CD4-positive, alpha-beta memory T cell (primary cell): ENCODE data around the gene NR1H2. TPM values are rescaled to one million over a fixed set of nuclear protein-coding genes. Genes with fewer than 3 reads are reported as not detected.
"Not testable (repeated sequence)": the region's sequence is repeated elsewhere in the genome, so short reads cannot be mapped to it uniquely, and the experiment has no call there.

Source experiments
- CTCF ChIA-PET: fragments of 350-600 bp; sonication (Branson Sonifier 250); formaldehyde crosslinking; loops from one replicate; lab custom pipeline; 2021; ENCODE audit warnings: inconsistent platforms; ENCODE audit not compliant: partially characterized antibody; lab: Charles Lee
- POLR2A ChIA-PET: fragments of 350-600 bp; sonication (Branson Sonifier 250); formaldehyde crosslinking; loops from one replicate; lab custom pipeline; 2021; ENCODE audit not compliant: partially characterized antibody; lab: Charles Lee
- DNase-seq, 5 donors: peaks; one replicate each; pipeline versions ENCODE4 v3.0.0 to v3.0.0-alpha.2; 2020 to 2022; ENCODE audit warnings: mixed read lengths in 1 of 5
- H3K27ac ChIP-seq: one replicate; pipeline ENCODE4 v1.7.0; 2013; ENCODE audit warnings: low read depth, low read length
- H3K27me3 ChIP-seq: 2 replicates; pipeline ENCODE4 v1.7.0; 2013; ENCODE audit warnings: mild to moderate bottlenecking, low read length, moderate library complexity; ENCODE audit not compliant: insufficient read depth
- H3K36me3 ChIP-seq: 2 replicates; pipeline ENCODE4 v1.7.0; 2013; ENCODE audit warnings: mild to moderate bottlenecking, low read length, moderate library complexity; ENCODE audit not compliant: insufficient read depth
- H3K4me1 ChIP-seq: 2 replicates; pipeline ENCODE4 v1.7.0; 2013; ENCODE audit warnings: mild to moderate bottlenecking, low read length, moderate library complexity; ENCODE audit not compliant: insufficient read depth
- H3K4me3 ChIP-seq, 2 donors: one replicate each; pipeline ENCODE4 v1.7.0; 2013; ENCODE audit warnings: low read length in 2 of 2, mild to moderate bottlenecking in 1 of 2
- H3K9me3 ChIP-seq, 2 donors: one replicate each; pipeline ENCODE4 v1.7.0; 2013; ENCODE audit warnings: low read length in 2 of 2, control low read depth in 1 of 2; ENCODE audit not compliant: control insufficient read depth in 1 of 2
- H3K27ac Mint-ChIP-seq, 7 donors: one replicate each; pipeline ENCODE4 v1.8.0; 2020 to 2021; ENCODE audit warnings: mixed read lengths in 7 of 7, mild to moderate bottlenecking in 6 of 7, inconsistent platforms in 3 of 7, moderate library complexity in 3 of 7
- H3K27me3 Mint-ChIP-seq, 2 donors: one replicate each; pipeline ENCODE4 v1.8.0; 2020 to 2021; ENCODE audit warnings: mixed read lengths in 2 of 2
- H3K36me3 Mint-ChIP-seq, 2 donors: one replicate each; pipeline ENCODE4 v1.8.0; 2020 to 2021; ENCODE audit warnings: mixed read lengths in 2 of 2, inconsistent platforms in 1 of 2, mild to moderate bottlenecking in 1 of 2
- H3K4me1 Mint-ChIP-seq, 4 donors: one replicate each; pipeline ENCODE4 v1.8.0; 2020 to 2021; ENCODE audit warnings: mixed read lengths in 4 of 4, mild to moderate bottlenecking in 1 of 4
- H3K4me3 Mint-ChIP-seq, 8 donors: one replicate each; pipeline ENCODE4 v1.8.0; 2020 to 2021; ENCODE audit warnings: mixed read lengths in 8 of 8, mild to moderate bottlenecking in 7 of 8, moderate library complexity in 6 of 8, inconsistent platforms in 3 of 8
- H3K9me3 Mint-ChIP-seq, 8 donors: one replicate each; pipeline ENCODE4 v1.8.0; 2020 to 2021; ENCODE audit warnings: mixed read lengths in 8 of 8, mild to moderate bottlenecking in 5 of 8, inconsistent platforms in 3 of 8, moderate library complexity in 1 of 8
- intact Hi-C: fragments of 100-400 bp; cut with micrococcal nuclease; formaldehyde crosslinking; loops from one replicate; pipeline ENCODE4 v1.15.1; 2023
- polyA plus RNA-seq, 2 donors: library from polyadenylated mRNA; unstranded; fragments of 300-500 nt; fragmentation: Illumina TruSeq; gene quantifications; one replicate each; pipeline ENCODE4 v1.2.3, GENCODE V29; 2021
- total RNA-seq, 2 experiments: library from RNA; stranded (reverse); gene quantifications; one replicate each; pipeline ENCODE4 v1.2.3, GENCODE V29; 2021

Gene NR1H2
- total and polyA plus RNA-seq, 4 experiments from 2014 or later: 86.9 to 109 (median 95.6) TPM

DNA sequence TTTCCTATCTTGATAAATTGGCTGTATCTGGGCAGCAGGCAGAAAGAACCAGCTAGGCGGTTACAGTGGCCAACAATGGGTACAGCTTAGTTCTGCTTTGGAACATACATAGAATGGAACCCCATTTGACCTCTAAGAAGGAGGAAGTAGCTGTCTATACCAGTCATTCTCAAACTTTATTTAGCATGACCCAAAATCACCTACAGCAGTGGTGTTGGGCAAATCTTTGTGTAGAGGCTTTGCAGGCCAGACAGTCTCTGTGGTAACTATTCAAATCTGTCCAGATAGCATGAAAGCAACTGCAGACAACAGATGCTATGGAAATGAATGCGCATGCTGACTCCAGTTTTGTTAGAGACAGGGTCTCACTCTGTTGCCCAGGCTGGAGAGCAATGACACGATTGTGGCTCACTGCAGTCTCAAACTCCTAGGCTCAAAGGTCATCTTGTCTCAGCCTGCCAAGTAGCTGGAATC lies 35.1 kb upstream of the NR1H2 start:
- peaks cover 0 to 14% (median 6%) of the 10 kb centered on the region in 8 donors for H3K9me3 Mint-ChIP-seq
- ChIA-PET POLR2A (no interaction called here), CTCF (no interaction called here)
- no peaks in the 10 kb centered on the region for H3K27me3 ChIP-seq
- no peak overlapping the region for H3K4me3 Mint-ChIP-seq
- no peak overlapping the region for H3K4me3 ChIP-seq
- intact Hi-C loops: no loop called here
- no peaks in the 10 kb centered on the region for H3K36me3 ChIP-seq
- no peak overlapping the region for H3K27ac ChIP-seq
- H3K27ac Mint-ChIP-seq: no peak overlapping the region
- no peaks in the 10 kb centered on the region for H3K9me3 ChIP-seq
- peaks cover 0 to 1% (median under 1%) of the 10 kb centered on the region in 4 donors for H3K4me1 Mint-ChIP-seq
- peaks cover 1 to 3% of the 10 kb centered on the region in 2 donors for H3K27me3 Mint-ChIP-seq
- H3K4me1 ChIP-seq: no peaks in the 10 kb centered on the region
- no peak for DNase-seq
- peaks cover under 1 to 2% of the 10 kb centered on the region in 2 donors for H3K36me3 Mint-ChIP-seq

GRCh38 chr19:50344661-50345318 lies 31.5 kb upstream of the NR1H2 start:
- Mint-ChIP-seq H3K9me3 (peaks cover 0 to 13% (median 6%) of the 10 kb centered on the region in 8 donors), H3K27me3 (peaks cover 1 to 2% of the 10 kb centered on the region in 2 donors), H3K4me3 (peak overlapping the region in 1 of 8 donors; percentile 43), H3K36me3 (peaks cover 1 to 4% of the 10 kb centered on the region in 2 donors), H3K27ac (no peak overlapping the region), H3K4me1 (peaks cover 9 to 20% (median 12%) of the 10 kb centered on the region in 4 donors)
- intact Hi-C loops: no loop called here
- DNase-seq: no peak
- CTCF ChIA-PET: no interaction called here
- POLR2A ChIA-PET: no interaction called here
- Histone ChIP-seq H3K27me3 (no peaks in the 10 kb centered on the region), H3K9me3 (no peaks in the 10 kb centered on the region), H3K27ac (no peak overlapping the region), H3K36me3 (no peaks in the 10 kb centered on the region), H3K4me1 (peaks cover 11% of the 10 kb centered on the region), H3K4me3 (no peak overlapping the region)

DNA sequence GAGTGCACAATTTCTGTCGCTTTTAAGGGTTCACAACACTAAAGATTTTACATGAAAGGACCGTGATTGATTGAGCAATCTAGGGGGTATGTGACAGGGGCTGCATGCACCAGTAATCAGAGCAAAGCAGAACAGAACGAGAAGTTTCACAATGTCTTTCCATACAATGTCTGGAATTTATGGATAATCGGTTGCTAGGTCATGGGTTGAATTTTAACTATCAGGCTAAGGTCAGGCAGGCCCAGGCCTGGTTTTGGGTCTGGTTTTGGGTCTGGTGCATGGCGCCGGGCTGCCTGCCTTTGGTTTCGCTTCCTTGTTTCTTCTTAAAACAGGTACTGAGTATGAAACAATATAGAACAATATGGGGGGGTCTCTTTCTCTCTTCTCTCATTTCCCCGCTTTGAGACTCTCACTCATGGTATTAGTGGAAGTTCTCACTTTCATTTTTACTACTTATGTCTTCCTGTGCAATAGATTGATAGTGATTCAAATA lies 29.1 kb upstream of the NR1H2 start:
- intact Hi-C loops: not testable (repeated sequence)
- H3K4me3 ChIP-seq: peak overlapping the region in 1 of 2 donors; percentile 32
- POLR2A ChIA-PET: interaction anchor here (0.8 to 3.1 kb wide), 4 partner anchors 10 to 18 kb away, joined by 3 to 15 read pairs (median 4); partner anchors contain the start of gene KCNC3

DNA sequence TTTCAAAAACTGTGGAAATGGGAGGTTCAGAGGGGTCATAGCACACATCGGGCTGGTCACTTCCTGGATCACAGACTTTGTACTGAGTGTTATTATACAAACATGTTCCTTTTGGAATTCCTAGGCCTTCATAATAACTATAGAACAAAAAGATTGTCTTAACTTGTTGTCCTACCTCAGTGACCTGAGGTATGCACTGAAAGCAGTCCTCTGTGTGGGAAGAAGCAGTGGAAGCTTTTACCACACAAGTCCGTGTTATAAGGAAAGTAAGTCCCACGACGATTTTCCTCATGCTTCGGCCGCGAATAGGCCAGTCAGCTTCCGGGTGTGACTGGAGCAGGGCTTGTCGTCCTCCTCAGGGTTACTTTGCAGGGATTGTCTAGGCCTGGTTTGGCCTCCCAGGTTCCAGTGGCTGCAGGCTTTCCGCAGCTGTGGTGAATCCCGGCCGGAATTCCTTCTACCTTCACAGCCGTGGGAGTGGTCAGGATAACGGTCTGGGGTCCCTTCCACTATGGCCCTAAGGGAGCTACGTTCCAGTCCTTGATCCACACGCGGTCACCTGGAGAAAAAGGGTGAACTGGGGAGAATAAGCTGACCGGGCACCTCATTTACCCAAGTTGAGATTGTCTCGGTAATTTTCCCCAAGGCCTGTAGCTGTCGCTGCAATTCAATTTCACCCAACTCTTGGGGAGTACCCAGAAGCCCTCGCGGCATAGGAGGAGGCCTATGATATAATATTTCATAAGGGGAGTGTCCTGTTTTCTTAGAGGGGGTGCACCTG lies 26.8 kb upstream of the NR1H2 start:
- Mint-ChIP-seq H3K9me3 (peaks cover 0 to 10% (median 4%) of the 10 kb centered on the region in 8 donors), H3K4me3 (no peak overlapping the region), H3K27me3 (no peaks in the 10 kb centered on the region), H3K27ac (no peak overlapping the region), H3K4me1 (peaks cover 9 to 20% (median 12%) of the 10 kb centered on the region in 4 donors), H3K36me3 (peaks cover 1 to 4% of the 10 kb centered on the region in 2 donors)
- ChIA-PET POLR2A (no interaction called here), CTCF (no interaction called here)
- no peaks in the 10 kb centered on the region for H3K9me3 ChIP-seq
- intact Hi-C loops: no loop called here
- H3K4me1 ChIP-seq: peaks cover 11% of the 10 kb centered on the region
- H3K36me3 ChIP-seq: no peaks in the 10 kb centered on the region
- DNase-seq: no peak
- H3K27me3 ChIP-seq: no peaks in the 10 kb centered on the region
- H3K4me3 ChIP-seq: no peak overlapping the region
- no peak overlapping the region for H3K27ac ChIP-seq

More for the DNA sequence above, 29.1 kb upstream of the NR1H2 start:
- Mint-ChIP-seq H3K4me1 (peaks cover 9 to 20% (median 12%) of the 10 kb centered on the region in 4 donors), H3K27ac (peak overlapping the region; percentile 3 to 75 (median 68)), H3K4me3 (peak overlapping the region; percentile 53 to 76 (median 66)), H3K9me3 (peaks cover 0 to 13% (median 6%) of the 10 kb centered on the region in 8 donors)
- not testable (repeated sequence) for H3K27ac ChIP-seq, H3K36me3 Mint-ChIP-seq, H3K36me3 ChIP-seq, DNase-seq, H3K9me3 ChIP-seq, H3K27me3 ChIP-seq, H3K27me3 Mint-ChIP-seq
- CTCF ChIA-PET: interaction anchor here (2.3 kb wide), 1 partner anchor 10 kb away, joined by 10 read pairs; no protein-coding TSS in a partner anchor
- peaks cover 11% of the 10 kb centered on the region for H3K4me1 ChIP-seq

GRCh38 chr19:50352242-50352641 lies 24.0 kb upstream of the NR1H2 start:
- Mint-ChIP-seq H3K4me1 (peaks cover 5 to 10% (median 7%) of the 10 kb centered on the region in 4 donors), H3K9me3 (no peaks in the 10 kb centered on the region), H3K27ac (peak overlapping the region in 1 of 7 donors; percentile 43), H3K27me3 (no peaks in the 10 kb centered on the region), H3K36me3 (no peaks in the 10 kb centered on the region), H3K4me3 (no peak overlapping the region)
- intact Hi-C loops: no loop called here
- H3K27ac ChIP-seq: no peak overlapping the region
- POLR2A ChIA-PET: no interaction called here
- CTCF ChIA-PET: no interaction called here
- H3K4me1 ChIP-seq: peaks cover 4% of the 10 kb centered on the region
- no peak overlapping the region for H3K4me3 ChIP-seq
- H3K9me3 ChIP-seq: no peaks in the 10 kb centered on the region
- no peak for DNase-seq
- no peaks in the 10 kb centered on the region for H3K27me3 ChIP-seq
- H3K36me3 ChIP-seq: no peaks in the 10 kb centered on the region

DNA sequence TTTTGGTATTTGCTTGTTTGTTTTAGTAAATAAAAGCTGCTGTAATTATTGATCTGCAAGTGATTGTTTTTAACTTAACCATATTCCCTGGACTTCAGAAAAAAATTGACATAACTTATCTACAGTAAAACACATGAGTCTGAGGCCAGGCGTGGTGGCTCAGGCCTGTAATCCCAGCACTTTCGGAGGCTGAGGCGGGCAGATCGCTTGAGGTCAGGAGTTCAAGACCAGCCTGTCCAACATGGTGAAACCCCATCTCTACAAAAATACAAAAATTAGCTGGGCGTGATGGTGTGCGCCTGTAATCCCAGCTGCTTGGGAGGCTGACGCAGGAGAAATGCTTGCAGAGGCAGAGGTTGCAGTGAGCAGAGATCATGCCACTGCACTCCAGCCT lies 22.8 kb upstream of the NR1H2 start:
- not testable (repeated sequence) for H3K27ac ChIP-seq, H3K4me1 ChIP-seq

More for the DNA sequence above, 22.8 kb upstream of the NR1H2 start:
- H3K27ac Mint-ChIP-seq, H3K27me3 ChIP-seq, H3K9me3 ChIP-seq, DNase-seq, intact Hi-C loops, H3K9me3 Mint-ChIP-seq, H3K36me3 Mint-ChIP-seq, H3K27me3 Mint-ChIP-seq, H3K36me3 ChIP-seq, H3K4me3 Mint-ChIP-seq, POLR2A ChIA-PET, H3K4me3 ChIP-seq: not testable (repeated sequence)
- CTCF ChIA-PET: interaction anchor here (1.1 to 1.7 kb wide), 2 partner anchors 15 to 126 kb away, joined by 3 to 4 read pairs; no protein-coding TSS in a partner anchor
- peaks cover 2 to 16% (median 6%) of the 10 kb centered on the region in 4 donors for H3K4me1 Mint-ChIP-seq
